CD14-positive monocyte (primary cell): ENCODE data around the gene EXO1. TPM values are rescaled to one million over a fixed set of nuclear protein-coding genes. Genes with fewer than 3 reads are reported as not detected.

ENCODE experiments used
- DNase-seq, 3 donors: peaks; one replicate each; pipeline ENCODE4 v3.0.0-alpha.2; 2011 to 2022
- H2AFZ ChIP-seq: 2 replicates; pipeline ENCODE4 v1.6.0; 2012; ENCODE audit warnings: mild to moderate bottlenecking, low read depth, low read length, inconsistent platforms; ENCODE audit not compliant: insufficient read depth, poor library complexity, severe bottlenecking
- H3K27ac ChIP-seq, 2 donors: 1 replicate in 1 of 2; 2 replicates in 1 of 2; pipeline ENCODE4 v1.5.1; 2012 to 2013; ENCODE audit warnings: low read length in 2 of 2, control low read depth in 1 of 2, inconsistent platforms in 1 of 2, low read depth in 1 of 2, mild to moderate bottlenecking in 1 of 2
- H3K27me3 ChIP-seq, 2 donors: one replicate each; pipeline versions ENCODE4 v1.6.0 to v1.6.1; 2011 to 2013; ENCODE audit warnings: low read length in 2 of 2; ENCODE audit not compliant: control insufficient read depth in 2 of 2, insufficient read depth in 2 of 2
- H3K36me3 ChIP-seq, 2 donors: replicated peaks in 1 of 2; 1 replicate in 1 of 2; 2 replicates in 1 of 2; pipeline versions ENCODE4 v1.5.1 to v1.6.1; 2012 to 2013; ENCODE audit warnings: low read length in 2 of 2, control low read depth in 1 of 2, inconsistent platforms in 1 of 2, mild to moderate bottlenecking in 1 of 2; ENCODE audit not compliant: insufficient read depth in 2 of 2, control insufficient read depth in 1 of 2
- H3K4me1 ChIP-seq, 2 donors: 1 replicate in 1 of 2; 2 replicates in 1 of 2; pipeline versions ENCODE4 v1.5.1 to v1.6.1; 2012 to 2013; ENCODE audit warnings: low read length in 2 of 2, control low read depth in 1 of 2, inconsistent platforms in 1 of 2, mild to moderate bottlenecking in 1 of 2, moderate library complexity in 1 of 2; ENCODE audit not compliant: insufficient read depth in 2 of 2, control insufficient read depth in 1 of 2
- H3K4me2 ChIP-seq: replicated peaks from 2 replicates; pipeline ENCODE3; 2012; ENCODE audit warnings: low read length, moderate library complexity, mild to moderate bottlenecking; ENCODE audit not compliant: poor library complexity, severe bottlenecking; ENCODE audit errors: extremely low read depth
- H3K4me3 ChIP-seq, 3 experiments: fragments of 200-600 bp in 1 of 3; sonication (generic) in 1 of 3; replicated peaks in 1 of 3; 1 replicate in 2 of 3; 2 replicates in 1 of 3; pipeline ENCODE4 v1.5.1; 2011 to 2013; ENCODE audit warnings: low read length in 3 of 3, mild to moderate bottlenecking in 3 of 3, control low read depth in 2 of 3, low read depth in 2 of 3, inconsistent platforms in 1 of 3, moderate library complexity in 1 of 3
- H3K79me2 ChIP-seq: 2 replicates; pipeline ENCODE4 v1.6.0; 2012; ENCODE audit warnings: mild to moderate bottlenecking, control low read depth, inconsistent platforms, low read length, moderate library complexity; ENCODE audit not compliant: insufficient read depth
- H3K9ac ChIP-seq: 2 replicates; pipeline ENCODE4 v1.6.0; 2017; ENCODE audit warnings: low read length, mild to moderate bottlenecking; ENCODE audit not compliant: insufficient read depth, poor library complexity, severe bottlenecking
- H3K9me3 ChIP-seq, 2 donors: replicated peaks in 1 of 2; 1 replicate in 1 of 2; 2 replicates in 1 of 2; pipeline versions ENCODE4 v1.5.1 to v1.6.1; 2012 to 2013; ENCODE audit warnings: low read length in 2 of 2, control low read depth in 1 of 2; ENCODE audit not compliant: control insufficient read depth in 1 of 2, insufficient read depth in 1 of 2
- H4K20me1 ChIP-seq: 2 replicates; pipeline ENCODE4 v1.6.0; 2012; ENCODE audit warnings: mild to moderate bottlenecking, low read length, control low read depth, moderate library complexity; ENCODE audit not compliant: insufficient read depth
- H3K27ac Mint-ChIP-seq, 7 donors: one replicate each; pipeline ENCODE4 v1.8.0; 2020; ENCODE audit warnings: mild to moderate bottlenecking in 7 of 7, mixed read lengths in 7 of 7, moderate library complexity in 6 of 7, inconsistent platforms in 2 of 7
- H3K27me3 Mint-ChIP-seq, 3 donors: one replicate each; pipeline ENCODE4 v1.8.0; 2021 to 2022; ENCODE audit warnings: low read depth in 3 of 3, mild to moderate bottlenecking in 3 of 3, mixed read lengths in 3 of 3, moderate library complexity in 3 of 3, inconsistent platforms in 1 of 3
- H3K36me3 Mint-ChIP-seq, 2 donors: one replicate each; pipeline ENCODE4 v1.8.0; 2020; ENCODE audit warnings: mixed read lengths in 2 of 2, inconsistent platforms in 1 of 2, mild to moderate bottlenecking in 1 of 2
- H3K4me1 Mint-ChIP-seq: one replicate; pipeline ENCODE4 v1.8.0; 2020; ENCODE audit warnings: mild to moderate bottlenecking, mixed read lengths
- H3K4me3 Mint-ChIP-seq, 2 donors: one replicate each; pipeline ENCODE4 v1.8.0; 2020; ENCODE audit warnings: mild to moderate bottlenecking in 2 of 2, mixed read lengths in 2 of 2, moderate library complexity in 1 of 2
- H3K9me3 Mint-ChIP-seq, 7 donors: one replicate each; pipeline ENCODE4 v1.8.0; 2020 to 2022; ENCODE audit warnings: mixed read lengths in 7 of 7, mild to moderate bottlenecking in 6 of 7, moderate library complexity in 6 of 7, inconsistent platforms in 2 of 7
- WGBS: methylation state at CpG from one replicate; pipeline ENCODE4 v1.1.5; 2013; ENCODE audit warnings: missing lambda C conversion rate; ENCODE audit not compliant: insufficient coverage; 5-methylcytosine and 5-hydroxymethylcytosine counted together
- intact Hi-C, 2 donors: fragments of 100-400 bp; cut with micrococcal nuclease; formaldehyde crosslinking; loops; one replicate each; pipeline versions ENCODE4 v1.15.0 to v1.15.1; 2023
- polyA plus RNA-seq, 3 donors: library from polyadenylated mRNA; depleted of rRNA in 1 of 3; unstranded in 2 of 3; stranded (reverse) in 1 of 3; fragments of 300-500 nt in 2 of 3; fragments of >200 nt in 1 of 3; fragmentation: Illumina TruSeq in 2 of 3; gene quantifications; 1 replicate in 2 of 3; 2 replicates in 1 of 3; pipeline ENCODE4 v1.2.3, GENCODE V29; 2012 to 2021
- TF ChIP-seq, protein P1 (sequence below): fragments of 200-600 bp; IDR thresholded peaks from one replicate; pipeline ENCODE4 v1.8.0; 2022; ENCODE audit warnings: antibody characterized with exemption, mild to moderate bottlenecking

Gene EXO1
- polyA plus RNA-seq, 3 donors, result 0.16 to 0.26 TPM; not detected in 1

DNA sequence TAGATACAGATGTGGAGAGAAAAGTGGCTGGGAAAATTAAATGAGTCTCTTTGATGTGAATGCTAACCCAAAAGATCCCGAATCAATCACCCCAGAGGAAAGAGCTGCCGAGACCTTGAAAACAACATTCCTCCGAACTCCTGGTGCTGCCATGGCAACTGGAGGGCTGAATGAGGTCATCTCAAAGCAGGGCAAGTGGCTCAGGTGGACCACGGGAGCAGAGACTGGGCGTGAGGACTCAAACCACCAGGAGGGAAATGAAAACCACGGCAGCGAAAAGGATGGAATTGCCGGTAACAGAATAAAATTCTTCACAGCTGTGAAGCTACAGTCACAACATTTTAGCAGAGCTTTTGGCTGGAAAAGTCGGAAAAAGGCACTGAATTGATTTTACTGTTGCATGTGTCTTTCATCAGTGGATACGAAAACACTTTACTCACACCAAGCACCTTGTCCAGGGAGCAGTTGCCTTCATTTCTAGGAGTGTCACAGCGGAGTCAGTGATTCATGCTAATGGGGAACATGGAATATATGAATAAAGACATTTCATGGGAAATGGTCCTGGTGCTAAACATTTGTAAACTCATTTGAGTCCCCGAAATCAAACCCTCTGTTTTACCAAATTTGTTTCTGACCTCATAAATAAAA lies 86.3 kb downstream of the EXO1 start:
- Histone ChIP-seq H3K27me3 (no peaks in the 10 kb centered on the region), H3K4me2 (no peak overlapping the region), H3K4me1 (no peaks in the 10 kb centered on the region), H3K9ac (no peak overlapping the region), H3K27ac (no peak overlapping the region), H3K9me3 (no peaks in the 10 kb centered on the region), H3K36me3 (no peaks in the 10 kb centered on the region), H4K20me1 (no peaks in the 10 kb centered on the region), H3K79me2 (no peaks in the 10 kb centered on the region), H2AFZ (peak overlapping the region; percentile 17), H3K4me3 (no peak overlapping the region)
- 42% methylated on average over 8 of the region's 12 CpGs for WGBS
- H3K27me3 Mint-ChIP-seq, result peaks cover 4 to 19% (median 9%) of the 10 kb centered on the region in 3 donors
- H3K9me3 Mint-ChIP-seq, result peaks cover 0 to 11% (median 0%) of the 10 kb centered on the region in 7 donors
- H3K4me3 Mint-ChIP-seq, result no peak overlapping the region
- intact Hi-C loops, result no loop called here
- no peak overlapping the region for H3K27ac Mint-ChIP-seq
- H3K4me1 Mint-ChIP-seq, result no peaks in the 10 kb centered on the region
- H3K36me3 Mint-ChIP-seq, result no peaks in the 10 kb centered on the region
- DNase-seq, result no peak
- TF ChIP-seq, protein P1, sequence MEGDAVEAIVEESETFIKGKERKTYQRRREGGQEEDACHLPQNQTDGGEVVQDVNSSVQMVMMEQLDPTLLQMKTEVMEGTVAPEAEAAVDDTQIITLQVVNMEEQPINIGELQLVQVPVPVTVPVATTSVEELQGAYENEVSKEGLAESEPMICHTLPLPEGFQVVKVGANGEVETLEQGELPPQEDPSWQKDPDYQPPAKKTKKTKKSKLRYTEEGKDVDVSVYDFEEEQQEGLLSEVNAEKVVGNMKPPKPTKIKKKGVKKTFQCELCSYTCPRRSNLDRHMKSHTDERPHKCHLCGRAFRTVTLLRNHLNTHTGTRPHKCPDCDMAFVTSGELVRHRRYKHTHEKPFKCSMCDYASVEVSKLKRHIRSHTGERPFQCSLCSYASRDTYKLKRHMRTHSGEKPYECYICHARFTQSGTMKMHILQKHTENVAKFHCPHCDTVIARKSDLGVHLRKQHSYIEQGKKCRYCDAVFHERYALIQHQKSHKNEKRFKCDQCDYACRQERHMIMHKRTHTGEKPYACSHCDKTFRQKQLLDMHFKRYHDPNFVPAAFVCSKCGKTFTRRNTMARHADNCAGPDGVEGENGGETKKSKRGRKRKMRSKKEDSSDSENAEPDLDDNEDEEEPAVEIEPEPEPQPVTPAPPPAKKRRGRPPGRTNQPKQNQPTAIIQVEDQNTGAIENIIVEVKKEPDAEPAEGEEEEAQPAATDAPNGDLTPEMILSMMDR, result no peak

DNA sequence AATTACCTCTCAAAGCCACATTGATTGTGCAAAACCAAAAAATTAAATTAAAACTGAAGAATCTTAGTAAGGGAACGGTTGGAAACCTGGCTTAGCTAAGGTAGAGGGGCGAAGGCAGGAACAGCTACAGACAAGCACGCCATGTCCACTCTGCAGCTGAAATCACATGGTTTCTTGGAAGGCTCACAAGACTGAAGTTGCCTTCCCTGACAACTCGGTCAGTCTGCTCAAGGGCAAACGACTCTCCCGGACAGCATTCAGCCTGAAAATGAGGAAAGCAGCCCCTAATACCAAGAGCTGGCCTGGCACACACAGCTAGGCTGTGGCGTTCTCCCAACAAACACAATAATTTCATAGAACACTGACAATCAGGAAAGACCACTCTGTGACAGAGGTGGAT lies 86.9 kb downstream of the EXO1 start:
- 77% methylated on average over 7 of the region's 7 CpGs for WGBS
- H4K20me1 ChIP-seq, result no peaks in the 10 kb centered on the region
- no peak overlapping the region for H3K9ac ChIP-seq
- TF ChIP-seq, protein P1, result no peak
- Mint-ChIP-seq H3K36me3 (no peaks in the 10 kb centered on the region), H3K4me3 (no peak overlapping the region), H3K27me3 (peaks cover 4 to 19% (median 9%) of the 10 kb centered on the region in 3 donors), H3K9me3 (peaks cover 0 to 11% (median 0%) of the 10 kb centered on the region in 7 donors), H3K4me1 (no peaks in the 10 kb centered on the region), H3K27ac (no peak overlapping the region)
- H3K4me2 ChIP-seq, result no peak overlapping the region
- no peaks in the 10 kb centered on the region for H3K36me3 ChIP-seq
- no peak overlapping the region for H2AFZ ChIP-seq
- H3K4me3 ChIP-seq, result no peak overlapping the region
- H3K9me3 ChIP-seq, result no peaks in the 10 kb centered on the region
- H3K27me3 ChIP-seq, result no peaks in the 10 kb centered on the region
- H3K4me1 ChIP-seq, result no peaks in the 10 kb centered on the region
- no peaks in the 10 kb centered on the region for H3K79me2 ChIP-seq
- intact Hi-C loops, result no loop called here
- no peak overlapping the region for H3K27ac ChIP-seq
- DNase-seq, result no peak

Other genes with a start within 250 kb of the EXO1 start
- 1 to 10 TPM; 3.4 to 6.6 (median 3.4) TPM for gene CHML, start 207.8 kb upstream of the EXO1 start, polyA plus RNA-seq
- gene OPN3, start 207.8 kb upstream of the EXO1 start, polyA plus RNA-seq, result 10 to 100 TPM; 14.5 to 56.1 (median 55.2) TPM
- not detected for gene WDR64, start 195.9 kb upstream of the EXO1 start, polyA plus RNA-seq
- not detected for gene BECN2, start 109.6 kb downstream of the EXO1 start, polyA plus RNA-seq
- under 1 TPM in 1 of 3 donors, not detected in 2; 0.07 TPM for gene MAP1LC3C, start 150.9 kb downstream of the EXO1 start, polyA plus RNA-seq